HUDEP-2 (cell line): ENCODE measurements around the gene PARG.
"Not testable (repeated sequence)": the region's sequence is repeated elsewhere in the genome, so short reads cannot be mapped to it uniquely, and the experiment has no call there.

Experiments used
- DNase-seq, 76 experiments: peaks; one replicate each; lab custom pipeline; 2025; ENCODE audit not compliant: unreplicated experiment in 76 of 76; lab: John Stamatoyannopoulos, UW

Gene PARG

GRCh38 chr10:49908290-49909080 lies 33.3 kb downstream of the PARG start:
- DNase-seq, result not testable (repeated sequence)

GRCh38 chr10:49903829-49904228 lies 38.0 kb downstream of the PARG start:
- DNase-seq, result not testable (repeated sequence)

GRCh38 chr10:49900406-49900805 lies 41.4 kb downstream of the PARG start:
- not testable (repeated sequence) for DNase-seq

GRCh38 chr10:49899999-49900398 lies 41.8 kb downstream of the PARG start:
- not testable (repeated sequence) for DNase-seq

- not testable (repeated sequence) for DNase-seq
Observed at GRCh38 chr10:49890025-49890424, 51.8 kb downstream of the PARG start.

GRCh38 chr10:49884739-49885331 lies 57.0 kb downstream of the PARG start:
- not testable (repeated sequence) for DNase-seq

- not testable (repeated sequence) for DNase-seq
Observed at GRCh38 chr10:49883852-49884251, 58.0 kb downstream of the PARG start.

- not testable (repeated sequence) for DNase-seq
Observed at GRCh38 chr10:49882327-49882726, 59.5 kb downstream of the PARG start.

- DNase-seq, result not testable (repeated sequence)
Observed at GRCh38 chr10:49872740-49873139, 69.1 kb downstream of the PARG start.

GRCh38 chr10:49871462-49871861 lies 70.4 kb downstream of the PARG start:
- DNase-seq, result not testable (repeated sequence)

GRCh38 chr10:49859933-49860332 lies 81.9 kb downstream of the PARG start:
- DNase-seq, result not testable (repeated sequence)

GRCh38 chr10:49858697-49859382 lies 83.0 kb downstream of the PARG start:
- not testable (repeated sequence) for DNase-seq

- not testable (repeated sequence) for DNase-seq
Observed at GRCh38 chr10:49849520-49849919, 92.3 kb downstream of the PARG start.

- DNase-seq, result no peak
Observed at GRCh38 chr10:49844775-49845595, 96.8 kb downstream of the PARG start.

GRCh38 chr10:49842333-49842628 lies 99.5 kb downstream of the PARG start:
- DNase-seq, result not testable (repeated sequence)

GRCh38 chr10:49841615-49842332 lies 100.1 kb downstream of the PARG start:
- no peak for DNase-seq

GRCh38 chr10:49837685-49838084 lies 104.1 kb downstream of the PARG start:
- DNase-seq, result no peak

GRCh38 chr10:49837051-49837478 lies 104.8 kb downstream of the PARG start:
- no peak for DNase-seq

GRCh38 chr10:49834976-49835375 lies 106.9 kb downstream of the PARG start:
- DNase-seq, result no peak

GRCh38 chr10:49834201-49834600 lies 107.6 kb downstream of the PARG start:
- DNase-seq, result no peak
